Caco-2 (cell line): Measurements from ENCODE around the gene PAN2. TPM values are rescaled to one million over a fixed set of nuclear protein-coding genes. Genes with fewer than 3 reads are reported as not detected.
"Not testable (repeated sequence)": the region's sequence is repeated elsewhere in the genome, so short reads cannot be mapped to it uniquely, and the experiment has no call there.

ENCODE experiments used
- BruUV-seq: library from RNA; stranded (reverse); fragments of 400-500 nt; replicated peaks from 2 replicates; lab custom pipeline; 2021; lab: Mats Ljungman, UMichigan
- CTCF ChIA-PET: fragments of 300-600 bp; sonication (Branson Sonifier 250); formaldehyde crosslinking; loops from one replicate; lab custom pipeline; 2022; ENCODE audit warnings: antibody characterized with exemption; lab: Charles Lee
- POLR2A ChIA-PET: fragments of 300-600 bp; sonication (Branson Sonifier 250); formaldehyde crosslinking; loops from one replicate; lab custom pipeline; 2022; ENCODE audit warnings: antibody characterized with exemption; lab: Charles Lee
- DNase-seq, 2 experiments: peaks; one replicate each; pipeline versions ENCODE4 v3.0.0 to v3.0.0-alpha.2; 2020 to 2022
- H3K27me3 ChIP-seq: replicated peaks from 2 replicates; pipeline ENCODE4 v1.6.0; 2011; ENCODE audit warnings: low read length; ENCODE audit not compliant: control insufficient read depth, insufficient read depth
- H3K36me3 ChIP-seq: 2 replicates; pipeline ENCODE4 v1.5.1; 2011; ENCODE audit warnings: low read length; ENCODE audit not compliant: control insufficient read depth, insufficient read depth
- H3K4me1 ChIP-seq: fragments of 250-450 bp; sonication (Bioruptor Pico); 2 replicates; pipeline ENCODE4 v1.5.1; 2020; ENCODE audit warnings: mild to moderate bottlenecking
- H3K4me3 ChIP-seq: 2 replicates; pipeline ENCODE4 v1.5.1; 2011; ENCODE audit warnings: low read depth, mild to moderate bottlenecking, control low read depth, low read length
- H3K9me3 ChIP-seq: fragments of 250-450 bp; sonication (Bioruptor Pico); 2 replicates; pipeline ENCODE4 v1.5.1; 2020; ENCODE audit warnings: mild to moderate bottlenecking, moderate library complexity
- H3K27ac Mint-ChIP-seq: one replicate; pipeline ENCODE4 v1.8.0; 2022; ENCODE audit warnings: mixed read lengths; ENCODE audit not compliant: unreplicated experiment
- H3K27me3 Mint-ChIP-seq: one replicate; pipeline ENCODE4 v1.8.0; 2022; ENCODE audit warnings: mixed read lengths; ENCODE audit not compliant: insufficient read depth, unreplicated experiment
- H3K36me3 Mint-ChIP-seq: one replicate; pipeline ENCODE4 v1.8.0; 2022; ENCODE audit warnings: mild to moderate bottlenecking, mixed read lengths; ENCODE audit not compliant: insufficient read depth, unreplicated experiment
- H3K4me1 Mint-ChIP-seq: one replicate; pipeline ENCODE4 v1.8.0; 2022; ENCODE audit warnings: low read depth, mixed read lengths; ENCODE audit not compliant: unreplicated experiment
- H3K4me3 Mint-ChIP-seq: one replicate; pipeline ENCODE4 v1.8.0; 2022; ENCODE audit warnings: mild to moderate bottlenecking, moderate library complexity, mixed read lengths; ENCODE audit not compliant: unreplicated experiment
- H3K9me3 Mint-ChIP-seq: one replicate; pipeline ENCODE4 v1.8.0; 2022; ENCODE audit warnings: mixed read lengths; ENCODE audit not compliant: unreplicated experiment
- CTCF ChIP-seq, 2 experiments: fragments of 200-600 bp in 1 of 2; IDR thresholded peaks; 1 replicate in 1 of 2; 2 replicates in 1 of 2; pipeline versions ENCODE4 v1.5.1 to v1.8.0; 2011 to 2022; ENCODE audit warnings: antibody characterized with exemption in 1 of 2, control low read depth in 1 of 2, inconsistent platforms in 1 of 2, low read depth in 1 of 2, low read length in 1 of 2, mild to moderate bottlenecking in 1 of 2, moderate library complexity in 1 of 2; ENCODE audit not compliant: insufficient read depth in 1 of 2, severe bottlenecking in 1 of 2, unreplicated experiment in 1 of 2
- intact Hi-C: fragments of 100-400 bp; cut with micrococcal nuclease; formaldehyde crosslinking; loops from one replicate; pipeline ENCODE4 v1.10.0; 2022; ENCODE audit not compliant: unreplicated experiment
- total RNA-seq: library from RNA; stranded (reverse); gene quantifications from 2 replicates; pipeline ENCODE4 v1.2.3, GENCODE V29; 2022

Gene PAN2
- total RNA-seq, 1 experiment from 2014 or later = 30.0 TPM

DNA sequence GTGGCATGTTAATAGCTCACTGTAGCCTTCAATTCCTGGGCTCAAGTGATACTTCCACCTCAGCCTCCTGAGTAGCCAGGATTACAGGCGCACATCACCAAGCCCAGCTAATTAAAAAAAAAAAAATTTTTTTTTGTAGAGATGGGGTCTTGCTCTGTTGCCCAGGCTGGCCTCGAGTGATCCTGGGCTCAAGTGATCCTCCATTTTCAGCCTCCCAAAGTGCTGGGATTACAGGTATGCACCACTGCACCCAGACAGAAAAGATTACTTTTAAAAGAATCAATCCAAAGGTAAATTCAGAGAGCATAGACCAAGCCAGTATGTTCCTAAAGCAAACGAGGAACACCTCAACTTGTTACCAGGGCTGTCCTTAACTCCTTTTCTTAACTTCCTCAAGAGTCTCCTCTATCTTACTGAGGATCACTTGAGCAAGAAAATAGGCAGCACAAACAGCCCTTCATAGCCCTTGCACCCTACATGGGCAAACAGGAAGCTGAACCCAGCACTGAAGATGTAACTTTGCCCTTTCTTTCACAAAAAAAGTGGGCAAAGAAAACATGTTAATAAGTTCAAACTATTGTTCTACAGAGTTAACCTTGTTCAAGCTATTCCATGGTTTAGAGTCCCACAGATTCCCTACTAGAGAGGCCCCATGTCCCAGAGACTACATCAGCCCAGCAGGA, 45.0 kb downstream of the PAN2 start:
- TF ChIP-seq CTCF (IDR thresholded peaks at IDR 0.05; ENCODE audit: insufficient read depth in 1 of 2, low read depth in 1 of 2, low read length in 1 of 2, severe bottlenecking in 1 of 2, unreplicated experiment in 1 of 2) = no peak
- H3K27me3 ChIP-seq = no peaks in the 10 kb centered on the region
- Mint-ChIP-seq H3K27me3 (no peaks in the 10 kb centered on the region), H3K4me3 (no peak overlapping the region), H3K27ac (no peak overlapping the region), H3K4me1 (peaks cover 28% of the 10 kb centered on the region), H3K36me3 (peaks cover 57% of the 10 kb centered on the region), H3K9me3 (no peaks in the 10 kb centered on the region)
- H3K4me3 ChIP-seq = no peak overlapping the region
- H3K36me3 ChIP-seq = no peaks in the 10 kb centered on the region
- peaks cover 39% of the 10 kb centered on the region for H3K4me1 ChIP-seq
- DNase-seq = no peak
- intact Hi-C loops = no loop called here
- no peaks in the 10 kb centered on the region for H3K9me3 ChIP-seq
- no TSS peak for BruUV-seq
- ChIA-PET CTCF (no interaction called here), POLR2A (no interaction called here)

DNA sequence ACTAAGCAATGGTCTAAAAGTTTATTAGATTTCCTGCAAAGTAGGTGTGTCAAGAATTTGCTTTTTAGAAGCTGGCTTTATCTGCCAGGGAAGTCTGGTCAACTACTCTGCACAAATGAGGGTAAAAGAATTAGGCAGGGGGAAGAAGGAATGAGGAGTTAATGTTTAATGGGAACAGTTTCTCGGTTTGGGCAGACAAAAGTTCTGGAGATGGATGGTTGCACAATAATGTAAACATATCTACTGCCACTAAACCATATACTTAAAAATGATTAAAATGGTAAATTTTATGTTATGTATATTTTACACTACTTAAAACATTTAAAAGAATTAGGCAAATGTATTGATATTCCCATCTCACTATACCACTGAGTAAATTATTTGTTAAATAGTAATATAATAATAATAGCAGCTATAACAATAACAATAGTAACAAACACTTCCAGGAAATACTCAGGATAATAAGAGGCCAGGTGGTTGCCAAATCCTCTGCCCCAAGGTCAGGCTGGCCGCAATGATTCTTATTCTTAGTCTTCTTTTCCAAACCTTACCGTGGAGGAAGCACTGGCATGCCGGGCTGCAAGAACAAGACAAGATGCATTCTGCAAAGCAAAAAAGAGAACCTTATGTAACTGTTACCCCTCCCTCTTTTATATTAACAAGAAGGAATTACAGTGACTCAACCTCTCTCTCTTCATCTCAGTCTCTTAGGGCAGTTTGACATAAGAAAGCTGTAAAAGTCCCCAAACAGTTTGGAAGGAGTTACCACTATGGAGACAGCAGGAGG, 47.6 kb downstream of the PAN2 start:
- H3K27me3 Mint-ChIP-seq = no peaks in the 10 kb centered on the region
- H3K27me3 ChIP-seq = no peaks in the 10 kb centered on the region
- no peak for DNase-seq
- peak overlapping the region; percentile 58 for H3K27ac Mint-ChIP-seq
- no peak for TF ChIP-seq CTCF (IDR thresholded peaks at IDR 0.05; ENCODE audit: insufficient read depth in 1 of 2, low read depth in 1 of 2, low read length in 1 of 2, severe bottlenecking in 1 of 2, unreplicated experiment in 1 of 2)
- peak overlapping the region; percentile 1 for H3K4me3 Mint-ChIP-seq
- H3K36me3 ChIP-seq = peaks cover 1% of the 10 kb centered on the region; the same call in 1 of the 2 replicates
- POLR2A ChIA-PET = interaction anchor here (0.9 kb wide), 1 partner anchor 19 kb away, joined by 5 read pairs; the partner anchor contains the start of gene COQ10A
- no peaks in the 10 kb centered on the region for H3K9me3 Mint-ChIP-seq
- H3K9me3 ChIP-seq = no peaks in the 10 kb centered on the region
- CTCF ChIA-PET = interaction anchor here (1.0 to 1.8 kb wide), 3 partner anchors 11 to 178 kb away, joined by 3 to 11 read pairs (median 4); partner anchors contain the start of gene STAT2
- peaks cover 67% of the 10 kb centered on the region for H3K36me3 Mint-ChIP-seq
- peaks cover 21% of the 10 kb centered on the region for H3K4me1 Mint-ChIP-seq
- H3K4me1 ChIP-seq = peaks cover 24% of the 10 kb centered on the region
- BruUV-seq = no TSS peak
- intact Hi-C loops = loop anchor here (2.0 kb wide), 1 partner anchor 19 kb away; the partner anchor contains the start of gene COQ10A
- H3K4me3 ChIP-seq = no peak overlapping the region

- CTCF ChIA-PET, DNase-seq, H3K27ac Mint-ChIP-seq, H3K27me3 Mint-ChIP-seq, H3K27me3 ChIP-seq, intact Hi-C loops, H3K9me3 Mint-ChIP-seq, H3K9me3 ChIP-seq, H3K36me3 ChIP-seq, BruUV-seq, H3K4me3 Mint-ChIP-seq, POLR2A ChIA-PET, H3K4me3 ChIP-seq: not testable (repeated sequence)
- Mint-ChIP-seq H3K36me3 (peaks cover 68% of the 10 kb centered on the region), H3K4me1 (peaks cover 17% of the 10 kb centered on the region)
- peaks cover 19% of the 10 kb centered on the region for H3K4me1 ChIP-seq
Observed at GRCh38 chr12:56284263-56284662, 49.5 kb downstream of the PAN2 start.
